ENCODE results near the gene CEP250. TPM values are rescaled to one million over a fixed set of nuclear protein-coding genes. Genes with fewer than 3 reads are reported as not detected.

CEP250 gene
- total RNA-seq, 1 donor from 2014 or later, result 39.4 TPM

GRCh38 chr20:35564905-35565304 lies 109.5 kb downstream of the CEP250 start:
- no peak for DNase-seq
- Mint-ChIP-seq H3K4me1 (ENCODE audit: low read depth, unreplicated experiment) (peaks cover 8% of the 10 kb centered on the region), H3K27ac (ENCODE audit: unreplicated experiment) (no peak overlapping the region), H3K9me3 (ENCODE audit: unreplicated experiment) (peaks cover 2% of the 10 kb centered on the region), H3K36me3 (ENCODE audit: unreplicated experiment) (no peaks in the 10 kb centered on the region), H3K27me3 (ENCODE audit: unreplicated experiment) (peaks cover 4% of the 10 kb centered on the region), H3K4me3 (ENCODE audit: unreplicated experiment) (no peak overlapping the region)
- TF ChIP-seq CTCF (IDR thresholded peaks at IDR 0.05; ENCODE audit: partially characterized antibody, unreplicated experiment), result no peak

GRCh38 chr20:35568645-35569044 lies 113.2 kb downstream of the CEP250 start:
- H3K27me3 Mint-ChIP-seq (ENCODE audit: unreplicated experiment), result peaks cover 4% of the 10 kb centered on the region
- no peak for TF ChIP-seq CTCF (IDR thresholded peaks at IDR 0.05; ENCODE audit: partially characterized antibody, unreplicated experiment)
- no peak overlapping the region for H3K4me3 Mint-ChIP-seq (ENCODE audit: unreplicated experiment)
- H3K9me3 Mint-ChIP-seq (ENCODE audit: unreplicated experiment), result peaks cover 4% of the 10 kb centered on the region
- no peak for DNase-seq
- H3K4me1 Mint-ChIP-seq (ENCODE audit: low read depth, unreplicated experiment), result no peaks in the 10 kb centered on the region
- H3K27ac Mint-ChIP-seq (ENCODE audit: unreplicated experiment), result no peak overlapping the region
- H3K36me3 Mint-ChIP-seq (ENCODE audit: unreplicated experiment), result peaks cover 10% of the 10 kb centered on the region

Small RNA genes within 50 kb of the gene (microRNA-seq; reads per million reads assigned to microRNA genes)
- gene MIR1289-1 (ENCODE audit: unreplicated experiment), result not detected

Other genes with a start within 250 kb of the CEP250 start
- 19.0 TPM for gene MMP24, start 228.9 kb upstream of the CEP250 start, total RNA-seq (ENCODE audit: unreplicated experiment)
- gene MMP24OS, start 177.5 kb upstream of the CEP250 start, total RNA-seq (ENCODE audit: unreplicated experiment), result 99.0 TPM
- 85.2 TPM for gene EIF6, start 170.8 kb upstream of the CEP250 start, total RNA-seq (ENCODE audit: unreplicated experiment)
- not detected for gene FAM83C, start 163.2 kb upstream of the CEP250 start, total RNA-seq (ENCODE audit: unreplicated experiment)
- 46.0 TPM for gene UQCC1, start 43.6 kb upstream of the CEP250 start, total RNA-seq (ENCODE audit: unreplicated experiment)
- gene GDF5, start 17.4 kb upstream of the CEP250 start, total RNA-seq (ENCODE audit: unreplicated experiment), result 0.15 TPM
- gene C20orf173, start 74.1 kb downstream of the CEP250 start, total RNA-seq (ENCODE audit: unreplicated experiment), result not detected
- 233 TPM for gene ERGIC3, start 86.5 kb downstream of the CEP250 start, total RNA-seq (ENCODE audit: unreplicated experiment)
- gene SPAG4, start 160.2 kb downstream of the CEP250 start, total RNA-seq (ENCODE audit: unreplicated experiment), result 5.0 TPM
- gene CPNE1, start 209.3 kb downstream of the CEP250 start, total RNA-seq (ENCODE audit: unreplicated experiment), result 327 TPM
- 147 TPM for gene RBM12, start 209.3 kb downstream of the CEP250 start, total RNA-seq (ENCODE audit: unreplicated experiment)
- gene NFS1, start 243.8 kb downstream of the CEP250 start, total RNA-seq (ENCODE audit: unreplicated experiment), result 13.9 TPM
- gene ROMO1, start 243.8 kb downstream of the CEP250 start, total RNA-seq (ENCODE audit: unreplicated experiment), result 103 TPM

Measured in glutamatergic neuron (in vitro differentiated cells).